DMS79 treated with DMSO at 0.1 percent for 48 hours (cell line): ENCODE results near the gene CTDSP1.

ENCODE experiments used
- DNase-seq: peaks from one replicate; lab custom pipeline; 2025; lab: John Stamatoyannopoulos, UW

Gene CTDSP1

DNA sequence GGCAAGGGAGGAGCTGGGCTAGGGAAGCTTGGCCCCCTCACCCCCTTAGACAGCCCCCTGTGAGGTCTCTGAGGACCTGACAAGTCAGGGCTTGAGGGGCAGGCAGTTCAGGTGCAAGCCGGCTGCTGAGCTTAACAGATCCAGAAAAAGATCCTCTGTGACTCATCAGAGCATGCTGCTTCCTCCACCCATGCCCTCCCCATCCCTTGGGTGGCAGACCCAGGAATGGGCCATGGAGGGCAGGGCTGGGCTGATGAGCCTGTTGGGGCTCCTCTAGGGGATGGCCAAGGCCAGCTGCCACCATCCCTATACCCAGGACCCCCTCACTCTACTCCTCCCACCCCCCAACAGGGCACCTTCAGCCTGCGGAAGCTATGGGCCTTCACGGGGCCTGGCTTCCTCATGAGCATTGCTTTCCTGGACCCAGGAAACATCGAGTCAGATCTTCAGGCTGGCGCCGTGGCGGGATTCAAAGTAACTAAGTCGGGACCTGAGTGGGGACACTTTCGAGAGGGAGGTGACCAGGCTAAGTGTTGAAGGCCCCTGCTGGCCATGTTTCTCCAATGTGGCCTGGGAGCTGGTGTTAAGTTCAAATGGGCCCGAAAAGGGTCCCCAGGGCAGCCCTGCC, 15.7 kb upstream of the CTDSP1 start:
- no peak for DNase-seq

DNA sequence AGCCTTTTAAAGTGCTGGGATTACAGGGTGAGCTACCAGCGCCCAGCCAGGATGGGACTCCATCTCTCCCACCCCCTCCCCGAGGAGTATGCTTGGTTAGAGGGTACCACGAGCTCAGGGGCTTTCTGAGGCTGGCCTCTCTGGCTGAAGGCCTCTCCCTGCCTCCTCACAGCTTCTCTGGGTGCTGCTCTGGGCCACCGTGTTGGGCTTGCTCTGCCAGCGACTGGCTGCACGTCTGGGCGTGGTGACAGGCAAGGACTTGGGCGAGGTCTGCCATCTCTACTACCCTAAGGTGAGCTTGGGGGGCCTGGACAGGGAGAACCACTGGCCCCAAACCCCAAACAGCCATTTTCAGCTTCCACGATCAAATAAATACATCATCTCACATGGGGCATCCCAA, 14.7 kb upstream of the CTDSP1 start:
- DNase-seq = no peak

DNA sequence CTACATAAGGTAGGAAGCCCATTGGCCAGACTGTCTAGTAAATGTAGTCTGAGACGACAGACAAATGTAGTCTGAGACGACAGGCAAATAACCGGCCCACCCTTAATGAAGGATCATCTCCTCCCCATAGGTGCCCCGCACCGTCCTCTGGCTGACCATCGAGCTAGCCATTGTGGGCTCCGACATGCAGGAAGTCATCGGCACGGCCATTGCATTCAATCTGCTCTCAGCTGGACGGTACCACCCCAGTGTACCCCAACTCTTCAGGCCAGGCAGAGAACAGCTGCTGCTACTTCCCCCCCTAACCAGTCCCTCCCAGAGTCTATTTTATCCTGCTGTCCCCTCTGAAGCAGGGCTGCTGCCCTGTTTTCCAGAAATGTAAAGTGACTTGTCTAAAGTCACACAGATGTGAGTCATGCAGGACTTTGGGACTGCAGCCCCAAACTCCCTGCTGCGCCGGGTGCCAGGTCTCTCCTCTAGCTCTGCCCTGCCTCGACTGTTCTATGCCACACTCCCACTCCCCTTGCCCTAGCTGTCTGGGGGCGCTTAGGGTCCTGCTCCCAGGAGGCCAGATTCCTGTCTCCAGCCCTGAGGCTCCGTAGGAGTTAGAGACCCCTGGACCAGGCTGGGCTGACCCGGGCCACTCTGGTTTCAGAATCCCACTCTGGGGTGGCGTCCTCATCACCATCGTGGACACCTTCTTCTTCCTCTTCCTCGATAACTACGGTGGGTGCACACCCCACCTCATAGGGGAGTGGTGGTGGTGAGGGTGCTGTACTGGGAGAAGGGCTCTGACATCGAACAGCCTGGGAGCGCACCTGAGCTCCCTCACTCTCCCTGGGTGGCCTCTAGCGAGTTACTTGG, 12.9 kb upstream of the CTDSP1 start:
- no peak for DNase-seq

DNA sequence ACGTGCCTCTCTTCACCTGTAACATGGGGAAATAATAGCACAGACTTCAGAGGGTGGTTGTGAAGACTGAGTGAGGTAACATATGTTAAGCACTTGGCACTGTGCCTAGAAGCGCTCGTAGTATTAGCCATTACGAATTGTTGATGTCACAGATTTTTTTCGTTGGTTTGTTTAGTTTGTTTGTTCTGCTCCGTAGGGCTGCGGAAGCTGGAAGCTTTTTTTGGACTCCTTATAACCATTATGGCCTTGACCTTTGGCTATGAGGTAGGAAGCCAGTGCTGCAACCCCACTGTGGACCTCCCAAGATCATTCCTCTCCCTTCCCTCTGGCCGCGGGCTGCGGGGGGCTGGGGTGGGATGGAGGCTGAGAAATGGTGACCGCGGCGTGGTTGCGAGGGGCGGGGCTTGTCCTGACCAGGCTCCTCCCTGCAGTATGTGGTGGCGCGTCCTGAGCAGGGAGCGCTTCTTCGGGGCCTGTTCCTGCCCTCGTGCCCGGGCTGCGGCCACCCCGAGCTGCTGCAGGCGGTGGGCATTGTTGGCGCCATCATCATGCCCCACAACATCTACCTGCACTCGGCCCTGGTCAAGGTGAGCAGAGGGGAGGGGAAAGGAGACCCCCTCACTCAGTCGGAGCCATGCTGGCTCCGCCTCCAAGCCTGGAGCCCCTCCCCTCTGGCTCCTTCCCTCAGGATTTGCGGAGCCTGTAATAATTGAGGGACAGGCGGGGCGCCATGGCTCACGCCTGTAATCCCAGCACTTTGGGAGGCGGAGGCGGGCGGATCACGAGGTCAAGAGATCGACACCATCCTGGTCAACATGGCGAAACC, 12.1 kb upstream of the CTDSP1 start:
- DNase-seq = peak; percentile 67

DNA sequence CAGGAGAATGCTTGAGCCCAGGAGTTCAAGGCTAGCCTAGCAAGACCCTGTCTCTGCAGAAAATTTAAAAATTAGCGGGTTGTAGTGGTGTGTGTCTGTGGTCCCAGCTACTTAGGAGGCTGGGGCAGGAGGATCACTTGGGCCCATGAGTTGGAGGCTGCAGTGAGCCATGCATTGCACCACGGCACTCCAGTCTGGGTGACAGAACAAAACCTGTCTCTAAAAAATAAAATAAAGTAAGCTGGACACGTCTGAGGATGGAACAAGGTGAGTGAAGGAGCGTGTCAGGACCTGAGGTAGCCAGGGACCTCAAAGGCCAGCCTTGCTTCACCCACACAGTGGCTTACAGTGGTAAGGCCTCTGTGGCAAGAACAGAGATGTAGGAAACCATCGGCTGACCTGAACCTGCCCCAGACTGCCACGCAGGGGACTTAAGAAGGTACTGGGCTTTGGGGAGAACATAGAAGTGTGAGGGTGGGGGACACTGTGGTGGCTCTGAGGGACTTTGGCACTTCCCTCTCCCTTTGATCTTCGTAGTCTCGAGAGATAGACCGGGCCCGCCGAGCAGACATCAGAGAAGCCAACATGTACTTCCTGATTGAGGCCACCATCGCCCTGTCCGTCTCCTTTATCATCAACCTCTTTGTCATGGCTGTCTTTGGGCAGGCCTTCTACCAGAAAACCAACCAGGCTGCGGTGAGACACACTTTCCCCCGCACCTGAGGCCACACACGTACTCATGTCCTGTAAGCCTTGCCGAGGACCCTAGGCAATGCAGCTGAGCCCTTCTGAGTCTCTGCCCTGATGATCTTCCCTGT, 10.1 kb upstream of the CTDSP1 start:
- no peak for DNase-seq

DNA sequence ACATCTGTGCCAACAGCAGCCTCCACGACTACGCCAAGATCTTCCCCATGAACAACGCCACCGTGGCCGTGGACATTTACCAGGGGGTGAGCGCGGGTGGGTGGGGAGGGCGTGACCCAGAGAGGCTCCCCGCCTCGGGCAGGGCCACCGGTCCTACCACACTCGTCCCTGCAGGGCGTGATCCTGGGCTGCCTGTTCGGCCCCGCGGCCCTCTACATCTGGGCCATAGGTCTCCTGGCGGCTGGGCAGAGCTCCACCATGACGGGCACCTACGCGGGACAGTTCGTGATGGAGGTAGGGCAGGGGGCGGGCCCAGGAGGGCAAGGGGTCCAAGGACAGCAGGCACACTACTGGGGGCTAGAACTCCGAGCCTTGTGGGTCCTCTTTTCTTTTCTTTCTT, 8.5 kb upstream of the CTDSP1 start:
- DNase-seq = no peak

DNA sequence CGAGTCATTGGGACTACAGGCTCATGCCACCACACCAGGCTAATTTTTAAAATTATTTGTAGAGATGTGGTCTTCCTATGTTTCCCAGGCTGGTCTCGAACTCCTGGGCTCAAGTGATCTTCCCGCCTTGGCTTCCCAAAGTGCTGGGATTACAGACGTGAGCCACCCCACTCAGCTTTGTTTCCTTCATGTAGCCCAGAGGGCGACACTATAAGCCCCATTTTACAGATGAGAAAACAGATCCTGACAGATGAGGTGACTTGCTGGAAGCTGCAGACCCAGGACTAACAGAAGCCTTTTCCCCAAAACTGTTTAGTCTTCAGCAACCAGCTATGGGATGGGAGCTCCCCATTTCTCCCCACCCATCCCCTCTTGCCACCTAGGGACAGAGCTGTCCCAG, 7.2 kb upstream of the CTDSP1 start:
- no peak for DNase-seq

DNA sequence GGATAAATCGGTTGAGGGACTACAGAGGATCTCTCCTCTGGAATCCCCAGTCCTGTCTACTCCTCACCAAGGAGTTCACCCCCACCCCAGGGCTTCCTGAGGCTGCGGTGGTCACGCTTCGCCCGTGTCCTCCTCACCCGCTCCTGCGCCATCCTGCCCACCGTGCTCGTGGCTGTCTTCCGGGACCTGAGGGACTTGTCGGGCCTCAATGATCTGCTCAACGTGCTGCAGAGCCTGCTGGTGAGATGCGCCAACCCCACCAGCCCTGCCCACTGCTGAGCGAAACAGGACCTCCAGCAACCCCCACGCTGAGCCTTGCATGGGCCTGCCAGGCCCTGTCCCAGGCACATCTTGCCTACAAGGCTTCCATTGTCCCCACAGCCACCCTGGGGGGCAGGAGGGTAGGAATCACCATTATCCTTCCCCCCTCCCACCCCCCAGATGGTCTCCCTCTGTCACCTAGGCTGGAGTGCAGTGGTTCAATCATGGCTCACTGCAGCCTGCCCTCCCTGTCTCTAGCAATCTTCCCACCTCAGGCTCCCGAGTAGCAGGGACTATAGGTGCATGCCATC, 6.7 kb upstream of the CTDSP1 start:
- DNase-seq = no peak

DNA sequence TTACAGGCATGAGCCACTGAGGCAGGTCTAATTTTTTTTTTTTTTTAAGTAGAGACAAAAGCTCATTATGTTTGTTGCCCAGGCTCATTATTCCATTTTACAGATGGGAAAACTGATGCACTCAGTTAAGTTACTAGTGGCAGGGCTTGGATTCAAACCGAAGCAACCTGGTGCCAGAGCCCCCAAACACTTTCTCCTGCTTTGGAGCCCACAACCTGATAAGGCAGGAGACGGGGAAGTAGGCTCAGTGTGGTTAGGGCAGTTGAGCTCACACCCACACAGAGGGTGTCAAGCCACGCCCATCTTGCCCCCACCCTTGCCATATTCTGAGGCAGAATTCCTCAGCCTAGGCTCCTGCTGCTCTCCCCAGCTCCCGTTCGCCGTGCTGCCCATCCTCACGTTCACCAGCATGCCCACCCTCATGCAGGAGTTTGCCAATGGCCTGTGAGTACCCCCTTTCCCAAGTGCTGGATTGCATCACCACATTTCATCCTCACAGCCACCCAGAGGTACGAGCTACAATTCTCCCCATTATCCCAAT, 5.8 kb upstream of the CTDSP1 start:
- no peak for DNase-seq

DNA sequence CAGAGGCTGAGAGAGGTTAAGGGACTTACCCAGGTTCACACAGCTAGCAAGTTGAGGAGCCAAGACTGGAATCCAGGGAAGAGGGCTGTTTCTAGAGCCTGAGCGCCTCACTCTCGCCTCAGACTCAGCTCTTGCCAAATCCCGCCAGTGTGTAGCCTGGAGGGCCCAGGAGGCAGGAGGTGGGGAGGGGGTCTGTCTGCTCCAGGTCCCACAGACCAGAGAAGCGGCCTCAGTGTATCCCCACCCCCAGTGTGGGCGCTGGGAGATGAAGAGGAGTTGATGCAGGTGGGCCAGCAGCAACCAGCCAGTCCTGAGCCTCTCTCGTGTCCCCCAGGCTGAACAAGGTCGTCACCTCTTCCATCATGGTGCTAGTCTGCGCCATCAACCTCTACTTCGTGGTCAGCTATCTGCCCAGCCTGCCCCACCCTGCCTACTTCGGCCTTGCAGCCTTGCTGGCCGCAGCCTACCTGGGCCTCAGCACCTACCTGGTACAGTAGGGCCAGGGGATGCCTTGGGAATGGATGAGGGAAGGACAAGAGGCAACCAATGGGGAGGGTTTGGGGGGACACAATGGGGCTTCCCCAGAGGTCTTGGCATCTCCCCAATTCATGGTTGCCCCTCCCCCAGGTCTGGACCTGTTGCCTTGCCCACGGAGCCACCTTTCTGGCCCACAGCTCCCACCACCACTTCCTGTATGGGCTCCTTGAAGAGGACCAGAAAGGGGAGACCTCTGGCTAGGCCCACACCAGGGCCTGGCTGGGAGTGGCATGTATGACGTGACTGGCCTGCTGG, 5.2 kb upstream of the CTDSP1 start:
- no peak for DNase-seq

DNA sequence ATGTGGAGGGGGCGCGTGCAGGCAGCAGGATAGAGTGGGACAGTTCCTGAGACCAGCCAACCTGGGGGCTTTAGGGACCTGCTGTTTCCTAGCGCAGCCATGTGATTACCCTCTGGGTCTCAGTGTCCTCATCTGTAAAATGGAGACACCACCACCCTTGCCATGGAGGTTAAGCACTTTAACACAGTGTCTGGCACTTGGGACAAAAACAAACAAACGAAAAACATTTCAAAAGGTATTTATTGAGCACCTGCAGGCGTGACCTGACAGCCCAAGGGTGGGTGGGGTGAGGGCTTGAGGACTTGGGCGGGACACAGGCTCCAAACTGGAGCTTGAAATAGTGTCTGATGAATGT, 4.6 kb upstream of the CTDSP1 start:
- no peak for DNase-seq

DNA sequence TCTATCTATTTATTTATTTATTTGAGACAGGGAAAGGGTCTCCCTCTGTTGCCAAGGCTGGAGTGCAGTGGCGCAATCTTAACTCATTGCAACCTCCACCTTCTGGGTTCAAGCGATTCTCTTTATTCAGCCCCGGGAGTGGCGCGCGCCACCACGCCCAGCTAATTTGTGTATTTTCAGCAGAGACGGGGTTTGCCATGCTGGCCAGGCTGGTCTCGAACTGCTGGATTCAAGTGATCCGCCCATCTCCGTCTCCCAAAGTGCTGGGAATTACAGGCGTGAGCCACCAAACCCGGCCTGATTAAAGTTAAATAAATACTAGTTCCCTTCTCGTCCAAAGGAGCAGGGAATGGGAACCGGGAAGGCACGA, 4.2 kb upstream of the CTDSP1 start:
- no peak for DNase-seq

DNA sequence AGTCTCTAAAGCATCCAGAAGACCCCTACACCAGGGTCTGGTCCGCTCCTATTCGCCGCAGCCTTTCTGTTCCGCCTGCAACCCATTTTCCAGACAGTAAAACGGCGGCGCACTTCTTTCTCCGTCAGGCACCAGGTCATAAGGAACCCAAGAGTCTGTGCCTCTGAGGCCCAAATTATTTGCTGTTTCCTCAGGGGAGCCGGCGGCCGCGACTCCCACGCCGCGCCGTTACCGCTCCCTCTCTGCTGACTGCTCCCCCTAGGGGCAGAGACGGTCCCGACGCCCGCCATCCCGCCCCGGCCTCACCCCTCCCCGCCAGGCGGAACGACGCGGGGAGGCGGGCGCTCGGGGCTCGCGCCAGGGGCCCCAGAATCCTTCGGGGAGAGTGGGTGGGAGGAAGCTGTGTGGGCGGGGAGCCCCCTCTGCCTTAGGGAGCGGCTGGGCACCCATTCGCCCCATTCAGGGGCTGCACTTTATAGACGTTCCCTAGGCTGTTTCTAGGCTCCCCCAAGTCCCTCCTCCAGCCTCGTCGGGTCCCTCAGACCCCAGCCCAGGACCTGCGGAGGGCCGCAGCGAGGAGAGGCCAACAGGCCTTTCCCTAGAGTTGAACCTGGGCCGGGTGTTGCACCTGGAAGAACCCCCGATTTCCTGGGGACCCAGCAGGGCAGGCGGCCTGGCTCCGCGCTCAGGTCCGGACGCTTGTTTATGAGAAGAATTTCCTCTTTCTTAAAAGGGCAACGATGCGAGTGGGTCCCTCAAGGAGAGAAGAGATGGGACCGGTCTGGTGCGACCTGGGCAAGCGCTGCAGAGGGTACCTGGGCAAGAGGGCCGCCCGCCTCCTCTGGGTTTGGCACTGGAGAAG, 3.6 kb upstream of the CTDSP1 start:
- peak; percentile 90 for DNase-seq

DNA sequence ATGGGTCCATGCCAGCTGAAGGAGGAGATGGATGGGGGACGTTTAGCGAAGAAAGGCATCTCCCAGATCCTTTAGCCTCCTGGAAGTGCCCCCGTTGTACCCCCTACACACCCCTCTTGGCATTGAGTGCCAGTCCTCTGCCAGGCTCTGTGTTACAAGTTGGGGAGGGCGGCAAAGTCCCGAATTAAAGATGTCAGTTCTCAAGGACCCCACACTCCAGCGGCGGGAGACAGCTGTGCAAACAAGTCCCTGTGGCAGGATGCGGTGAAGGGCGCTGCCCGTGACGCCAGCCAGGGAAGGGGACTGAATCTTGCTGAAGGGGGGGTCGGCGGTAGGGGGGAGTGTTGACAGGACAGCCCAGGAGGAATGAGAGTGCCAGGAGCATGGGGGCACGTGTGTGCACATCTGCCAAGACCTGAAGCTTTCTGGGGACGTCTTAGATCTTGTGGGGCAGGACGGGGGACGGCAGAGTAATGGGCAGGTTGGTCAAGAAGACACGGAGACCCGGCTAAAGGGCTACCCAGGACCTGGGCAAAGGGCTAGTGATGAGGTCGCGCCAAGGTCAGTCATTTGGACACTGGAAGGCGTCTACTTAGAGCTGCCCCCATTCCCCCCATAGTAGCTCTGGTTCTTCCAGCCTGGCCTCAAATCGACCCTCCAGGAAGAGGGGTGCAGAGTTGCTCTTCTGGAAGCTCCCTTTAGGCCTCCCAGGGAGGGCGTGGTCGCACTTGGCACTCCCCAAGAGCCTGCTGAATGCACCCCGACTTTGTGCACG, 2.8 kb upstream of the CTDSP1 start:
- peak; percentile 86 for DNase-seq

DNA sequence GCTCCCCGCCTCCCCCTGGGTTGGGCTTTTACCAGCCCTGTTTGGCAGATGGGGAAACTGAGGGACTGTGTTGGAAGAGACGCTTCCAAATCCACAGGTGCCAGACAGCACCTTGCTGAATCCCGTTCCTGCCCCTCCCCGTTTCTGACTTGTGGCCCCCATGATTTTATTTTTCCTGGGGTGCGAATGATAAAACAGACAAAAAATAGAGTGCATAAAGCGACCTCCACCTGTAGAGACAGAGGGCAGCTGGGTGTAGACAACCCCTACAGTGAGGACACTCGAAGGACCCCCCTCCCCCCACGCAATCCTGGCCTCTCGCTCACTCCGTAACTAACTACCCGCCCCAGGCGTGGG, 2.2 kb upstream of the CTDSP1 start:
- DNase-seq = no peak

DNA sequence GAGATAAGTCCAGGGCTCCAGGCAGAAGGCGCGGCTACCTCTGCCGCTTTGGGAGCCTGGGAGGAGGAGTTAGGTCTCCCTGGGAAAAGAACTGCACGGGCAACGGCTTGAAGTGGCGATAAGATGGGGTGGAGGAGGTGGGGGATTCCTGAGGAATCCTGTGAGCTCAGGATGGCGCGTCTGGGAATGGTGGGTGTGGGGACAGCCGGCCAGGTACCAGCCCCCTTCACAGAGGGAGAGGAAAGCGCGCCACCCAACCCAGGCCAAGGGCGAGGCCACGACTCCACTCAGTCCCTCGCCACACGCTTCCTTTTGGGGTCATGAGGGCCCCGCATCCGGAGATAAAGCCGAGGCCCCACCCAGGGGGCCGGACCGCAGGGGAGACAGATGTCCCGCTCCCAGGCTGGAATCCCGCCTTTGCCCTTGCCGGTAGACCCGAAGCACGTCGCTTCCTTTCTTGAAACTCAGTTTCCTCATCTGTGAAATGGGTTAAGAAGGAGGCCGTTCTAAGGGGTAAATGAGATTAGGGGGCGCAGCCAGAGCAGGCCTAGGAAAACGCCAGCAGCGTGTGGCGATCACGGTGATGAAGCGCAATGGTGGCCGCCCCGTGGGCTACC, 1.7 kb upstream of the CTDSP1 start:
- DNase-seq = peak; percentile 54

DNA sequence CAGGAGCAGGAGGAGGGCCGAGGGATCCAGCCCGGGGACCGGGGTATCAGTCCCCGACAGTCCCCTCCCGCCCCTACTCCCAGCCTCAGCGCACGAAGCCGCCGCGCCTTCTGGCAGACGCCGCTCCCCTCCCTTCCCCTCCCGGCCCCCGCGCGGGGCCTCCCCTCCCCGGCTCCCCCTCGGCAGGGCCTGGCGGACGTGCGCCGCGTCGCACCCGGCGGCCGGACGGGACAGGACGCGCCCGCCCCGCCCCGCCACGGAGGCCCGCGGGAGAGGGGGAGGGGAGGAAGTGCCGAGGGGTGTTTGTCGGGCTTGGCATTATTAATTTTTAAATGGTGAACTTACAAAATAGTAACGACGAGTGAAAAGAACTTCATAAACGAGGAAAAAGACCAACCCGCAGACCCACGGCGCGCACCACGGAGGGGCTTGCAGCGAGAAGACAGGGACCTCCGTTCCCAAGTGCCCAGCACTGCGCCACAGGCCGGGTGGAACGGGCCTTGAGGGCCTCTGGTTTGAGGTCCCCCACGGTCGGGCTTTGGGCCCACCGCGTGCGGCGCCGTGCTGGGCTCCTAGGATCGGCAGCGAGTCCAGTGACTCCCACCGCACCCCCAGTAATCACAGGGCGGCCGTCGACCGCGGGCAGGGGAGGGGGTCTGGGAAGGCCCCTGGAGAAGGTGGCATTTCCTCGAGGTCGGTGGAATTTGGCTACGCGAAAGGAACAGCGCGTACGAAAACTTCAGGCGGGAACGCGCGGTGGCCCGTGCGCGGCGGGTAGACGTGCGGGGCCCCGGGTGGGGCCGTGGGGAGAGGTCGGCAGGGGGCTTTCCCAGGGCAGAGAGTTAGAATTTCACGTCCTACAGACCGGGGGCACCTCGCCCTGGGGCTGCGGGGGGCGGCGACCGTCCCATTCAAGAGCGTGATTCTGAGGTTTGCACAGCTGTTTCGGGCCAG, 954 bp upstream of the CTDSP1 start:
- DNase-seq = peak; percentile 19
